Smooth muscle cell of the brain vasculature (primary cell): Measurements from ENCODE around the gene AHSP.
"Not testable (repeated sequence)": the region's sequence is repeated elsewhere in the genome, so short reads cannot be mapped to it uniquely, and the experiment has no call there.

ENCODE experiments used
- DNase-seq: peaks from one replicate; pipeline ENCODE4 v3.0.0-alpha.2; 2012; ENCODE audit warnings: low read depth, low spot score

AHSP gene, protein sequence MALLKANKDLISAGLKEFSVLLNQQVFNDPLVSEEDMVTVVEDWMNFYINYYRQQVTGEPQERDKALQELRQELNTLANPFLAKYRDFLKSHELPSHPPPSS

DNA sequence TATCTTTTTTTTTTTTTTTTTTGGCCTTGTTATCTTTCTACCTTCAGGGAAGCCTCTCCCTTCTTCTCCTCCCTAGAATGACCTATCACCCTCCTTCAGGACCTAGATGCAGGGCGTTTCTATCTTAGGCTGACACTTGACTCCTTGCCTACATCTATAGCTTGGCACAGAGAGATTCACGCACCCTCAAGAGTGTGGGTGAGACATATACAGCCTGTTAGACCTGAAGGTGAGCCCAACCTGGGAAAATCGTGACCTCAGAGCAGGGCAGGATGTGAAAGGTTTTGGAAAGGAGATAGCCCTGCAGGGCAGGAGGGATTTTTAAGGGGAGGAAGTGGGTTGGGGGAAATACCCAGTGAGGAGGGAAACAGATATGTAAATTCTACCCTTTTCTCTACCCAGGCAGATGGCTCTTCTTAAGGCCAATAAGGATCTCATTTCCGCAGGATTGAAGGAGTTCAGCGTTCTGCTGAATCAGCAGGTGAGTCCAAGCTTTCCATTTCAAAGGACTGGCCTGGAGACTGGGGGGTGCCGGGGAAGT lies at the start of gene AHSP:
TSS of gene AHSP (plus strand) at position 167 of the 541 bp plus-strand sequence. CDS start at position 407, 240 bp downstream.
- no peak for DNase-seq

DNA sequence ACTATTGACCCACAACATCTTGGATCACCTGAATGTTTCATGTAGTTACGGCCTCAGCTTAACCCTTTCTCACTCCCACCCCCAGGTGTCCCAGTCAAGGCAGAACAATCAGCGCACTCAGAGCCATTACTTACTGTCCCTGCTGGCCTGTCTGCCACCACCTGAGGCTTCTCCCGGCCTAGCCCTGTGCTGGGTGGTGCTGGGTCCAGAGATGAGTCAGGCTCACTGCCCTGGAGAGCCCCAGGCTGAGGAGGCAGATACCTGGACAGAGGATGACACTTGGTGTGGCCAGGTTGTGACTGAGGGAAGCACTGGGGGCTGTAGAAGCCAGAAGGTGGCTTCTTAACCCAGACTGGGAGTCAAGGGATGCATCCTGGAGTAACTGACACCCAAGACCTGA lies 48.7 kb upstream of the AHSP start:
- DNase-seq = no peak

DNA sequence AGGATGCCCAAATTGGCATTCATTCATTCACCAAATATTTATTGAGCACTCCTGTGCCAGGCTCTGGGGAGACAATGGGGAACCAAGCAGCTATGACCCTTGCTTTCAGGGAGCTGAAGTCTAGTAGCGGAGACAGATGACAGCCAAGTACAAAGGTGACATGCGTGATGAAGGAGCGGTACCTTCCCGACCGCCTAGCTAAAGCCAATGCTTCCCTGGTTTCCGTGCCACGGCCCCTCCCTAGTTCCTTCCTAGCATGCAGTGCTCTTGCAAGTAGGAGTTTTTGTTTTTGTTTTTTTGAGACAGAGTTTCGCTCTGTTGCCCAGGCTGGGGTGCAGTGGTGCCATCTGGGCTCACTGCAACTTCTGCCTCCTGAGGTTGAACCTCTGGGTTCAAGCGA lies 47.9 kb upstream of the AHSP start:
- no peak for DNase-seq

DNA sequence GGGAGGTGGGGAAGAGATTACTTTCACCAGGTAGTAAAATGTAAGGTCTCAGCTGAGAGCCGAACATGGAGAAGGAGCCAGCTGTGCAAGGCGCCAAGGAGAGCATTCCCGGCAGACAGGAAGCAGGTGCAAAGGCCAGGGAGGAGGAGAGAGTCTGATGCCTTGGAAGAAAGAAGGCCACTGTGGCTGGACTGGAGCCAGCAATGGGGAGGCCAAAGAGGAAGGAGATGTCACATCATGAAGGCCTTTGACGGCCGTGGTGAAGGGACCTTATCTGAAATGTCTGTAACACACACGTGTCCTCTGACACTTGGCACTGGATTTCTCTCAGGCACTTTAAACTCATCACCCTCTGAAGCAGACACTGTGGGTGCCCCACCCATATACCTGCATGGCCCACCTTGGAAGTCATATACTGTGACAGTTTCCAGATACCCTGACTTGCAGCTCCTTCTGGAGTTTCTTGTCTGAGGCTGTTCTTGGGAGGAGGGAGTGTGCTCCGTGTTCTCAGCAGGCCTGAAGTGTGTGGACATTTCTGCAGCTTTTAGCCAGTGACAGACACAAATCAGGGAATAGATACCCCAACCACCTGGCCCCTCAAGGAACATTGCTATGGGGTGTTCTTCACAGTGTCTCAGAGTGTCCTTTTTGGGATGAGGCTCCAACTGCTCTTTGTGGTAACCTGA lies 46.7 kb upstream of the AHSP start:
- DNase-seq = no peak

DNA sequence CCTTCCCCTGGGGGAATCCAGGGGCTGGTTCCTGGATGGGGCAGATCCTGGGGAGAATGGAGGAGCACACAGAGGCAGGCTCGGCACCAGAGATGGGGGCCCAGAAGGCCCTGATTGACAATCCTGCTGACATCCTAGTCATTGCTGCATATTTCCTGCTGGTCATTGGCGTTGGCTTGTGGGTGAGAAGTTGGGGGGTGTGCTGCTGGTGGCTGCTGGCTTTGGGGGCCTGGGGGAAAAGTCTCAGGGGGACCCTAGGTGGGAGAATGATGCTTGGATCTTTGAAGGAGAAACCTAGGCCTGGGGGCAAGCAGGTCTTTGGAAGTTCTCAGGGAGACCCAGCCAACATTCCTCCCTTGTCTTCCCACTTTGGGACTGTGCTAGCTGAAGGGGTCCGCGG lies 44.6 kb upstream of the AHSP start, which contains the start of gene SLC5A2:
TSS of gene SLC5A2 (plus strand) at position 43 of the 400 bp plus-strand sequence. CDS start at position 57, 14 bp downstream.
- no peak for DNase-seq

DNA sequence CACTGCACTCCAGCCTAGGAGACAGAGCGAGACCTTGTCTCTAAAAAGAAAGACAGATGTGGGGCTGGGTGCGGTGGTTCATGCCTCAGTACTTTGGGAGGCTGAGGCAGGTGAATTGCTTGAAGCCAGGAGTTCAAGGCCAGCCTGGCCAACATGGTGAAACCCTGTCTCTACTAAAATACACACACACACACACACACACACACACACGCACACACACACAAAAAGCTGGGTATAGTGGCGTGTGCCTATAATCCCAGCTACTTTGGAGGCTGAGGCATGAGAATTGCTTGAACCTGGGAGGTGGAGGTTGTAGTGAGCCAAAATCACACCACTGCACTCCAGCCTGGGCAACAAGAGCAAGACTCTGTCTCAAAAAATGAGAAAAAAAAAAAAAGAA lies 43.7 kb upstream of the AHSP start:
- DNase-seq = not testable (repeated sequence)

DNA sequence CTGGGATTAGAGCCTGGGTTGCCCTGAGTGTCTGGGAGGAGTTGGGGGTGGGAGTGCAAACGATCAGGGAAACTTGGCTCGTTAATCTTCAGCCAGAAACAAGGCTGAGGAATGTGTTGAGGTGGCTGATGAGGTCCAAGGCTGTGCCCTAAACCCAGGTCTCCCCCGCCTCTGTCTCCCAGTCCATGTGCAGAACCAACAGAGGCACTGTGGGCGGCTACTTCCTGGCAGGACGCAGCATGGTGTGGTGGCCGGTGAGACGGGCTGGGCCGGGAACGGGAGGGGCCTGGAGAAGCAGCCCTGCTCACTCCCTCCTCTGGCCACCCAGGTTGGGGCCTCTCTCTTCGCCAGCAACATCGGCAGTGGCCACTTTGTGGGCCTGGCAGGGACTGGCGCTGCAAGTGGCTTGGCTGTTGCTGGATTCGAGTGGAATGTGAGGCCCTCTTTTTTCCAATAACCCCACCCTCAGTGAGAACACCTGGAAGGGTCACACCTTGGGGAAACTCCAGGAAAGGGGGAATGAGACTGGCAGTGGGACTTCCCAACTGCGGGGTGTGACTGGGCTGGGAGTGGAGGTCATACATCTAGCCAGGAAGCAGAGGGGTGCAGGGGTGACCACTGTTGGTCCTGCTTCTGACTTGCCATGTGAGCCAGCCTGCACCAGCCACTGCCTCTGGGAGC lies 43.1 kb upstream of the AHSP start:
- no peak for DNase-seq

DNA sequence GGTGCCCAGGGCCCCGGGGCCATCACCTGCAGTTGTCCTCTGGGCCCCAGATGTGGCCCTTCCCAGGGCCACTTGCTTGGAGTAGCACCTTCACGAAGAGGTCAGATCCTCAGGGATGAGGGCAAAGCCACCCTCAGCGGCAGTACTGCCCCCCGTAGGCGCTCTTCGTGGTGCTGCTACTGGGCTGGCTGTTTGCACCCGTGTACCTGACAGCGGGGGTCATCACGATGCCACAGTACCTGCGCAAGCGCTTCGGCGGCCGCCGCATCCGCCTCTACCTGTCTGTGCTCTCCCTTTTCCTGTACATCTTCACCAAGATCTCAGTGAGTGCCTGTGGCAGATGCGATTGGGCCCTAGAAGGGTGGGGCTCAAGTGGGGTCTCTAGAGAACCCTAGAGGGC lies 42.1 kb upstream of the AHSP start:
- no peak for DNase-seq

DNA sequence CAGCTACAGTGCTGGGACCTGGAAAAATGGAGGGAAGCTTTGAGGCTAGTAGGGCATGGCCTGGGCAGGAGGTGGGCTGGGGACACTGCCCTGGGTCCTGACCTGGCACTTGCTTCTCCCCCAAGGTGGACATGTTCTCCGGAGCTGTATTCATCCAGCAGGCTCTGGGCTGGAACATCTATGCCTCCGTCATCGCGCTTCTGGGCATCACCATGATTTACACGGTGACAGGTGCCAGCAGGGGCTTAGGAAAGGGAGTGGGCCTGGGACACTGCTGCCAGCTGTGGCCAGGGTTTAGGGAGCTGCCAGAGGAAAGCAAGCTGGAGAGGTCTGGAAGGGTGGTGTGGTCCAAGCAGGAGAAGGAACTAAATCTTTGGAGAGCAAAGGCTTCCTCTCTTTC lies 41.7 kb upstream of the AHSP start:
- DNase-seq = no peak

DNA sequence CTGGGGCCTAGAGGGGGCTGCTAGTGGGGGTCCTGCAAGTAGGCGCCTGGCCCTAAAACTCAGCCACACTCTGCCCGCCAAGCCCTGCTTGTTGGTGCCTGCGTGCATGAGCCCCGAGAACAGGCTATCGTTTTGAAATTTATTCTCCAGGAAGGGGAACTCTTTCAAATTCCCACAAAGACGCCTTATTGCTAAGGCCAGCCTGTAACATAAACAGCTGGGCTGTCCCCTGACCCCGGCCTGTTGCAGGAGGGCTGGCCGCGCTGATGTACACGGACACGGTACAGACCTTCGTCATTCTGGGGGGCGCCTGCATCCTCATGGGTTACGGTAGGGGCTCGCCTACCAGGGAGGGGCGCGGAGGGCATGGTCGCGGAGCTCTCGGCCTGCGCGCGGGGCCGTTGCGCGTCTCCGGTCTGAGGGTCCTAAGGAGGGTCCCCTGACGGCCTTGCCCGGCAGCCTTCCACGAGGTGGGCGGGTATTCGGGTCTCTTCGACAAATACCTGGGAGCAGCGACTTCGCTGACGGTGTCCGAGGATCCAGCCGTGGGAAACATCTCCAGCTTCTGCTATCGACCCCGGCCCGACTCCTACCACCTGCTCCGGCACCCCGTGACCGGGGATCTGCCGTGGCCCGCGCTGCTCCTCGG lies 40.5 kb upstream of the AHSP start:
- DNase-seq = no peak

DNA sequence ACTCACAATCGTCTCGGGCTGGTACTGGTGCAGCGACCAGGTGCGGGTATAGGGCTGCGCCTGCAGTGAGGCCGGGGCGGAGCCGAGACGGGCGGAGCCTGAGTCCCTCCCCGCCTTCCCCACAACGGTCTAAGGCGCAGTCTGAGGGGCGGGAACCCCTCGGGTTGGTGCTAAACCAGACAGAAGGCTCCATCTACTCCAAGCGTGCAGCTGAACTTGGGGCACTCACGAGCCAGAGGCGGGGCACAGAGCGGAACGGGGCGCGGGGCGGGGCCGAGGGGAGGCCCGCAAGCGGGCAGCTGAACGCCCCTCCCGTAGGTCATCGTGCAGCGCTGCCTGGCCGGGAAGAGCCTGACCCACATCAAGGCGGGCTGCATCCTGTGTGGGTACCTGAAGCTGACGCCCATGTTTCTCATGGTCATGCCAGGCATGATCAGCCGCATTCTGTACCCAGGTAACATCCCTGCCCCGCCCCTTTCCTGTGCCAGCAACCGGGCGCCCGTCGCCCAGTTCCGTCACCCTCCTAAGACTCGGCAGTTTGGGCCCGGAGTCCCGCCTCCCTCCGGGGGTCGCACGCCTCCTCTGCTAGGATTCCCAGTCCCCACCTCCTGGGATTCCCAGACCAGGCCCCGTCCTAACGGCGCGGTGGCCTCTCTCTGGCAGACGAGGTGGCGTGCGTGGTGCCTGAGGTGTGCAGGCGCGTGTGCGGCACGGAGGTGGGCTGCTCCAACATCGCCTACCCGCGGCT lies 39.8 kb upstream of the AHSP start:
- DNase-seq = no peak

DNA sequence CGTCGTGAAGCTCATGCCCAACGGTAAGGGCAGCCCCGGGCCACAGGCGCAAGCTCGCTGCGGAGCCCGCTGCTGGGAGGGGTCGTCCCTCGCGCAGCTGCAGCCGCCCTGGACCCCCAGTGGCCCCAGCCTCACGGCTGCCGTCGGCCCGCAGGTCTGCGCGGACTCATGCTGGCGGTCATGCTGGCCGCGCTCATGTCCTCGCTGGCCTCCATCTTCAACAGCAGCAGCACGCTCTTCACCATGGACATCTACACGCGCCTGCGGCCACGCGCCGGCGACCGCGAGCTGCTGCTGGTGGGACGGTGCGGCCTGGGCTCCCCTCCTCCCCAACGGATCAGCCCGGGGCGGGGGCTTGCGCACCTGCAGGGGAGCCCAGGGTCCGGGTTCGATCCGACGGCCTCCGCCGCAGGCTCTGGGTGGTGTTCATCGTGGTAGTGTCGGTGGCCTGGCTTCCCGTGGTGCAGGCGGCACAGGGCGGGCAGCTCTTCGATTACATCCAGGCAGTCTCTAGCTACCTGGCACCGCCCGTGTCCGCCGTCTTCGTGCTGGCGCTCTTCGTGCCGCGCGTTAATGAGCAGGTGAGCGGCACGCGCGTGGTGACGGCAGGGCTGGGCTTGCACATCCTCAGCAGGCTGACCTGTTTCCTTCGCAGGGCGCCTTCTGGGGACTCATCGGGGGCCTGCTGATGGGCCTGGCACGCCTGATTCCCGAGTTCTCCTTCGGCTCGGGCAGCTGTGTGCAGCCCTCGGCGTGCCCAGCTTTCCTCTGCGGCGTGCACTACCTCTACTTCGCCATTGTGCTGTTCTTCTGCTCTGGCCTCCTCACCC lies 39.0 kb upstream of the AHSP start:
- DNase-seq = no peak

DNA sequence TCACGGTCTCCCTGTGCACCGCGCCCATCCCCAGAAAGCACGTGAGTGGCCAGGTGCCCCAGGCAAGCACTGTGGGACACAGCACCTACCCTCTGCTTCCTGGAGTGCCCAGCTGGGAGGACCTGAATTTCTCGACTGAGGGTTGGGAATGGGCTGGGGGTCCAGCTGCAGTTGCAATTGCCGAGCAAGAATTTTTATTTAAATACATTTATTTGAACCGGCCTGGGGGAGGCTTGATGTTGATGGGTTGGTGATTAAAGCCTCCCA lies 38.5 kb upstream of the AHSP start:
- DNase-seq = no peak

DNA sequence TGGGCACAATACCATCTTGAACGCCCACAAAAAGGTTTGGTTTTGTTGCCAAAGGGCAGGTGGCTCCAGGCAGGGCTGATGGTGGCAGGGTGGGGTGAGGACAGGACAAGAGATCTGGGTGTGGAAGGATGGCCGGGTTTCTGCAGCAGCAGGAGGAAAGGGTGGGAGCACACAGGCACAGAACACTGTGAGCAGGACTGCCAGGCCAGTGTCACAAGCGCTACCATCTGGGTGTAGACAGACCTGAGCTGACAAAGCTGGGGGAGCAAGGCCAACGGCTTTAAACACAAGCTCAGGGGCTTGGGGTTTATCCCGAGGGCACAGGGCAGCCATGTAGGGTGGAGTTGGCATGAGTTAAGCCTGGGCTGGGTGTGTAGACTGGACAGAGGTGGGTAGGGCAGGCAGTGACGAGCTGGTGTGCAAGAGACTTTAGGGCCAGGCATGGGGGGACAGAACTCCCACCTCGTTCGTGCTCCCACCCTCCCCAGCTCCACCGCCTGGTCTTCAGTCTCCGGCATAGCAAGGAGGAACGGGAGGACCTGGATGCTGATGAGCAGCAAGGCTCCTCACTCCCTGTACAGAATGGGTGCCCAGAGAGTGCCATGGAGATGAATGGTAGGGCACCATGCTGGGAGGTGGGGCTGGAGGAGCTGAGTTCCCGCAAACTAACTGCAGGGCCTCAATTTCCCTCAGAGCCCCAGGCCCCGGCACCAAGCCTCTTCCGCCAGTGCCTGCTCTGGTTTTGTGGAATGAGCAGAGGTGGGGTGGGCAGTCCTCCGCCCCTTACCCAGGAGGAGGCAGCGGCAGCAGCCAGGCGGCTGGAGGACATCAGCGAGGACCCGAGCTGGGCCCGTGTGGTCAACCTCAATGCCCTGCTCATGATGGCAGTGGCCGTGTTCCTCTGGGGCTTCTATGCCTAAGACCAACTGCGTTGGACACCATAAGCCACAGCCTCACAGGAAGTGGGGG lies 37.8 kb upstream of the AHSP start:
- no peak for DNase-seq

DNA sequence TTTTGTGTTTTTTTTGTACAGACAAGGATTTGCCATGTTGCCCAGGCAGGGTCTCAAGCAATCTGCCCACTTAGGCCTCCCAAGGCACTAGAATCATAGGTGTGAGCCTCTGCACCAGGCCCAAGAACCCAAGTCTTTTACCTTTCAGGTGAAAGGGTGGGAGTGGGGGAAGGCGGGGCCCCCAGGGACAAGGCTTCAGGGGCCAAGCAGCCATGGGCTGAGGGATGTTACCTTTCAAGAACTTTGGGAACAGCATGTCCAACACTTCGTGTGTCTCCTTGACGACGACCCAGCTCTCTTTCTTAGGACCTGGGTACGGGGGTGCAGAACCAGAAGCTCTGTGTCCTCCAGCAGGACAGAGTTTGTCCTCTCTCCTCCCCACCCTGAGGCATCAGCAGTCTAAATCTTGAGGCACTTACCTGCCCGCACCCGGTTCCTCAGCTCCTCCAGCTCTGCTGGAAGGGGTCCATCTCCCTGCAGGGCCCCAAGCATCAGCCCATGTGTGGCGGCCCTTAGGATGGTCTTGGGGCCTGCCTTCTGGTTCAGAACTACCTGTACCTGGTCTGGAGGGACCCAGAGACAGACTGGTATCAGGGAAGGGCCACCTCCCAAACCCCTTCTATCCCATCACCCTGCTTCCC lies 35.8 kb upstream of the AHSP start:
- DNase-seq = no peak

DNA sequence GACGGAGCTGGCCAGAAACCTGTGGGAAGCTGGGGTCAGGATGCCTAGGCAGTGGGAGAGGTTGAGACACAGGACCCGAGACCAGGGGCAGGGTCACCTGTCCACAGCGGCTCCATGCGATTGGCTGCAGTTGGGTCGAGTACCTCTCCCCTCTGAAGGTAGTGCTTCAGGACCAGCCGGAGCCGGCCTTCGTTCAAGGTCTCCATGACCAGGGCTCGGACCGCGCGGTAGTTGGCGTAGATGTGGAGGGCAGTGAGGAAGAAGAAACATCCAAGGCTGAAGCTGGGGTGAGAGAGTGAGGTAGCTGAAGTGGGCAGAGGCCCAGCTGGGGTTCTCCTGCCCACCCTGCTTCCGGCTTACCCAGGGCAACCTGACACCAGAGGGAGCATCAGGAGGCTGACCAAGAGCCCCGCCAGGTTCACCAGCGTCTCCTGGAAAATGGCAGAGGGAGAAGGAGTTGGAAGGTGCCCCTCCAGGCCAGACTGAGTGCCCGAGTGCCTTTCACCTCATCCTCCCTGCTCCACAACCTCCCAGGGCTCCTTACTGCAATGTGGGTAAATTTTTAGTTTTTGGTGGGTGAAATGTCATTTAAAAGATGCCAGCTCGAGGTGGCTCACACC lies 34.1 kb upstream of the AHSP start:
- DNase-seq = no peak

DNA sequence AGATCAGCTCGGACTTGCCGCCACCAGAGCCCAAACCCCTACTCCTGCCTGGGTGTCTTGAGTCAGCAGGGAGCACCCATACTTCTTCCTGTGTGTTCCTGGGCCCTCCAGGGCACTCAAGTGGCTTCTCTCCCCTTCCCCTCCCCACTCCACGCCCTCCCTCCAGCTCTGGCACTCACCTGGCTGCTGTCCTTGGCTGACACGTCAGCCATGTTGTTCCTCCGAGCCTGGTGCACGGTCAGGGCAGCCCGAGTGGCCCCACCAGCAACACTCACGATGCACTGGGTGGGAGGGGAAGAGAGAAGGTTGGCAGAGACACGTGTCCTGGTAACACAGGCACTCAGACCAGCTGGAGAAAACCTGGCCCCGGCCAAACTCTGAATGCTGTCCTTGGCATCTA lies 31.0 kb upstream of the AHSP start:
- no peak for DNase-seq

DNA sequence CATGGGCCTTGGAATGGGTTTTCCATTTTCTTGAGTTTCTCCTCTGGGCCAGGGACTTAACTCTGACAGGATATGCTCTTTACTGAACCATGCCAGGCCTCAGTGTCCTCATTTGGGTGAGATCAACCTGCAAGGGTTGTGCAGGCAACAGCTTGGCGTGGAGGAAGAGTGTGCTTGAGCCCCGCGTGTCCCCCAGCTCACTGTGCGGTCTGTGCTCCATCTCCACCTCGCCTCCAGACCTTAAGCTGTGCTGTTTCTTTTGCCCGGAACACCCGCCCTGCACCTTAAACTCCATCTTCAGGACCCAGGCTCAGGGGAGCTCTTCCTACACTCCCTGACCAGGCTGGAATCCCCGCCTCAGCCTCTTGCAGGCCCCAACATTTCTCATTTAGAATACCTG lies 29.2 kb upstream of the AHSP start:
- no peak for DNase-seq

DNA sequence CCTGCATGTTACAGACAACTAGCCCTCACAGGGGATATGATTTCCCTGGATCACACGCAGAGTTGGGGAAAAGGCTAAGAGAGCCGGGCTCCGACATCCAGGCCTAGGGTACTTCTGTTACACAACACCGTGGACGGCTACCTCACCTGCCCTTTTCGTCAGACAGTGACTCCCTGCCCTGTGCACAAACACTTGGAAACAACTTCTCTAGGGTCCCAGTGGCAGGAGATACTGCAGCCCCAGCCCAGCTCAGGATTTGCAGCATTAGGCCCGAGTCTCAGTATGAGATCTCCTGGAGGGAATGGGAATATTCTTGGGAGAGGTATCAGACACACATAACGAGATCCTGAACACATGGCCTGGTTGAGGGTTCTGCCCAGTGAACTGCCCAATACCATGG lies 27.8 kb upstream of the AHSP start:
- DNase-seq = no peak
